Erythroblast (primary cell): ENCODE measurements around the gene TENM3.

Experiments used
- GATA1 ChIP-seq: IDR thresholded peaks from 2 replicates; pipeline ENCODE4 v1.6.1; 2011; ENCODE audit warnings: low read depth, mild to moderate bottlenecking, control low read depth, low read length, moderate library complexity
- POLR2A ChIP-seq: IDR thresholded peaks from 2 replicates; pipeline ENCODE4 v1.6.1; 2011; ENCODE audit warnings: mild to moderate bottlenecking, low read length

DNA sequence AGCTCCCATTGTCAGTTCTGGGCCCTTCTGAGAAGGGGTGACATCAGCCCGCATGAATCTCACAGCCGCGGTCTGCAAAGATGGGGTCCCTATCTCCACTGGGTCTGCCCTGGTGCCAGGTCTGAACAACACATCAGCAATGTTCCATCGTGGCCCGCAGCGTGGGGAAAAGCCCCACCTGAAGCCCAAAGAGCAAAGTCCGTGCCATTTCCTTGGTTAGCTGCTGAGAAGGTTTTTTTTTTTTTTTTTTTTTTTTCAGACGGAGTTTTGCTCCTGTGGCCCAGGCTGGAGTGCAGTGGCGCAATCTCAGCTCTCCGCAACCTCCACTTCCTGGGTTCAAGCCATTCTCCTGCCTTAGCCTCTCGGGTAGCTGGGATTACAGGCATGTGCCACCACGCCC is 594.6 kb downstream of the TENM3 start:
- TF ChIP-seq POLR2A (no peak), GATA1 (no peak)
